ENCODE results near the gene MB21D2.

Gene MB21D2

DNA sequence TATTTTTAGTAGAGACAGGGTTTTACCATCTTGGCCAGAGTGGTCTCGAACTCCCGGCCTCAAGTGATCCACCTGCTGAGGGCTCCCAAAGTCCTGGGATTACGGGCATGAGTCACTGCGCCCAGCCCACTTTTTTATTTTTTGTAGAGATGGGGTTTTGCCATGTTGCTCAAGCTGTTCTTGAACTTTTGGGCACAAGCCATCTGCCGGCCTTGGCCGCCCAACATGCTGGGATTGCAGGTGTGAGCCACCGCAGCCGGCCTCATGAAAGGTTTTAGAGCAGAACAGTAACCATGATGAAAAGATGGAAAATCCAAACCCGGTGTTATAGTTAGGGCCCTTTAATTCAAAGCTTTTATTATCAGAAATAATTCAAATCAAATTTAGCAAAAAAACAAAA, 15.6 kb upstream of the MB21D2 start:
- H3K4me3 ChIP-seq (ENCODE audit: control insufficient read depth, low read depth, low read length): no peak overlapping the region
- TF ChIP-seq, protein P1, sequence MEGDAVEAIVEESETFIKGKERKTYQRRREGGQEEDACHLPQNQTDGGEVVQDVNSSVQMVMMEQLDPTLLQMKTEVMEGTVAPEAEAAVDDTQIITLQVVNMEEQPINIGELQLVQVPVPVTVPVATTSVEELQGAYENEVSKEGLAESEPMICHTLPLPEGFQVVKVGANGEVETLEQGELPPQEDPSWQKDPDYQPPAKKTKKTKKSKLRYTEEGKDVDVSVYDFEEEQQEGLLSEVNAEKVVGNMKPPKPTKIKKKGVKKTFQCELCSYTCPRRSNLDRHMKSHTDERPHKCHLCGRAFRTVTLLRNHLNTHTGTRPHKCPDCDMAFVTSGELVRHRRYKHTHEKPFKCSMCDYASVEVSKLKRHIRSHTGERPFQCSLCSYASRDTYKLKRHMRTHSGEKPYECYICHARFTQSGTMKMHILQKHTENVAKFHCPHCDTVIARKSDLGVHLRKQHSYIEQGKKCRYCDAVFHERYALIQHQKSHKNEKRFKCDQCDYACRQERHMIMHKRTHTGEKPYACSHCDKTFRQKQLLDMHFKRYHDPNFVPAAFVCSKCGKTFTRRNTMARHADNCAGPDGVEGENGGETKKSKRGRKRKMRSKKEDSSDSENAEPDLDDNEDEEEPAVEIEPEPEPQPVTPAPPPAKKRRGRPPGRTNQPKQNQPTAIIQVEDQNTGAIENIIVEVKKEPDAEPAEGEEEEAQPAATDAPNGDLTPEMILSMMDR (IDR thresholded peaks at IDR 0.05; ENCODE audit: control insufficient read depth, insufficient read depth, low read depth, low read length, missing control alignments): no peak
- DNase-seq (ENCODE audit: low read depth): no peak

DNA sequence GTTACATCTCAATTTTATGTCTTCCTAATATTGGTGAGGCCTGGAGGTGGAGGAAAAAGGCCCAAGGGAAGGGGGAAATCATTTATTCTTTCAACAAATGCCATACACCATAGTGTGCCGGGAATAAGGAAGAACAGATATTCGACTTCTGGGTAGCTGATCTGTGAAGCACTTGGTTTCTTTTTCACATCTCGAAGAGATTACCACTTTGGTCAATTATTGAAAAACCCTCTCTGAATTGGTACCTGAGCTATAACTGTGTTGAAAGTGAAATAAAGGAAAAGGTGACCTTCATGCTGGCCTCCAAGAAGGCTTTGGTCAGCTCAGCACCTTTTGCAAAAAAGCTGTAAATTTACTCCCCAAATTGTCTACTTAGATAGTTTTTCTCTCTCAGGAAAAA, 14.2 kb upstream of the MB21D2 start:
- H3K4me3 ChIP-seq (ENCODE audit: control insufficient read depth, low read depth, low read length): no peak overlapping the region
- DNase-seq (ENCODE audit: low read depth): no peak
- TF ChIP-seq, protein P1 (IDR thresholded peaks at IDR 0.05; ENCODE audit: control insufficient read depth, insufficient read depth, low read depth, low read length, missing control alignments): no peak

DNA sequence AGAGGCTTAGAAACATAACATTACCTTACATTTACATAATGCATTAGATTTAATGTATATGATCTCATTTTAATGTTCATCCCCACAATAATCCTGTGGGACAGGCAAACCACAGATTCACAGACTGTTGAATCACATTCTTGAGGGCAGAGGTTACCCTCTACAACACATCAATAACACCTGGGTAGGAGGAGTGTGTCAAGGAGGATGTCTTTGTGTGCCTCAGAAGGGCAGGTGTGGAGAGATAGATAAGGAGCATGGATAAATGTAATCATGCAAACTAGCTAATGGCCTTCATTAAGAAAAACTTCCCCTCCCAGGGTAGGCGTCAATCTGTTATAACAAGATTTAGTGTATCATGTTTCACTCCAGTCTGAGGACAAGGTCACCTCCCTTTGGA, 12.9 kb upstream of the MB21D2 start:
- TF ChIP-seq, protein P1 (IDR thresholded peaks at IDR 0.05; ENCODE audit: control insufficient read depth, insufficient read depth, low read depth, low read length, missing control alignments): no peak
- no peak overlapping the region for H3K4me3 ChIP-seq (ENCODE audit: control insufficient read depth, low read depth, low read length)
- no peak for DNase-seq (ENCODE audit: low read depth)

DNA sequence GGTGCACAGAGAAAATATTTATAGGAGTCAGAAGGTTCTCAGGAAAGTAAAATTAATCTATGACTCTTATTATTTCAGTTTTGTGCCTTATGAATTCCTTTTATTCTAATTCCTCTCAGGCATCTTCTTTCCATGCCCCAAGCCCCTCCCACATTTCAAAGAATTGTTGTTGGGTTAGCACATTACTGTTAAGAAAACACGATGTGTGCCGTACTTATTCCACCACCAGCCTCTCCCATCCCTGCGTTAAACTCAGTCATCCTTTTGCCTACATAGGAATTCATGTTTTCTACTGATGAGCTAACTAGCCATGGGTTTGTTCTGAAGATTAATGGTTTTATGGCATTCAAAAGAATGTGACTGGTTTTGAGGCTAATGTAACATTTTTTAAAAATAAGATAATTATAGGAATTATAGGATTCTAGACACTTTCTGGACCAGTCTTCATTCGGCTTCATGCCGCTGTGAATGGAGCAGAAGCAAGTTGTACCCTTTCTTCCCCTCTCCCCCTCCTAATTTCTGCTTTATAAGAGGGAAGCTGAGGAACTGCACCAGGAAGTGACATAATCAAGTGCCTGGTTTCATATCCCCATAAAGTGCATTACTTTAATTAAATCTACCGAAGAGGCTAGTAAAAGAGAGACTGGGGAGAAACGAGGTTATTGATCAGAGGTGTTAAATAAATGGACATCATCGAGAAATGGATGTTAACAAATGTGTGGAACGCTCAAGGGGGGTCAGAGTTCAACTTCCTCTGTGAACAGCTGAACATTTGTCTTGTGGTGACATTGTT, 12.3 kb upstream of the MB21D2 start:
- no peak for DNase-seq (ENCODE audit: low read depth)
- no peak overlapping the region for H3K4me3 ChIP-seq (ENCODE audit: control insufficient read depth, low read depth, low read length)
- TF ChIP-seq, protein P1 (IDR thresholded peaks at IDR 0.05; ENCODE audit: control insufficient read depth, insufficient read depth, low read depth, low read length, missing control alignments): no peak

DNA sequence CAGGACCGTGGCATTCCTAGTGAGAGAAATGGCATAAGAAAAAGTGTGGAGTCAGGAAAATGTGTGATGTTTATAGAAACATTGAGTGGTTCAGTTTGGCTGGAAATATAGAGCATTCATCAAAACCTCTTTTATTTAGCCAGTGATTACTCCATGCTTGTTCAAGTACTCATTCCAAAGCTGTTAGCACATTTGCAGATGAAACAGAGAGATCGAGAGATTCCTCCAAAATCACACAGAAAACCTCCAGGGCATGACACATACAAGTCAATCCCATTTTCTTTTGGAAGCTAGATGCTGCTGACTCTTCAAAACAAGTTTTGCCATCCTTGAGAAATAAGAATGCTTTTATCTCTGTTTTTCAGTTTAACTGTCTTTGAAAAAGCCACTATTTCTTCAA, 11.5 kb upstream of the MB21D2 start:
- DNase-seq (ENCODE audit: low read depth): no peak
- no peak overlapping the region for H3K4me3 ChIP-seq (ENCODE audit: control insufficient read depth, low read depth, low read length)
- TF ChIP-seq, protein P1 (IDR thresholded peaks at IDR 0.05; ENCODE audit: control insufficient read depth, insufficient read depth, low read depth, low read length, missing control alignments): no peak

DNA sequence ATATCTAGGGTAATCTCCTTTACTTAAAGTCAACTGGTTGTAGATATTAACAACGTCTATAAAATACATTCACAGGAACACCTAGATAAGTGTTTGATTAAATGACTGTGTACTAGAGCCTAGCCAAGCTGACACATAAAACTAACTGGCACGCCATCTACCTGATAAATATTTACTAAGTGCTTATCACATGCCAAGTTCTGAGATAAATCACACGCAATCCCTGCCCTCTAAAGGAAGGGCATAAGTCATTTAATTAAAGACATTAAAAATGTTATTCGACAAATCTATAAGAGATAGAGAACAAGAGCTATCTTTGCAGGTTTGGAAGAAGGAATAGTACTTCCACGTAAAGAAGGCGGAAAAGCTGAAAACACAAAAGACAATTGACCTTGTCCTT, 11.1 kb upstream of the MB21D2 start:
- TF ChIP-seq, protein P1 (IDR thresholded peaks at IDR 0.05; ENCODE audit: control insufficient read depth, insufficient read depth, low read depth, low read length, missing control alignments): no peak
- H3K4me3 ChIP-seq (ENCODE audit: control insufficient read depth, low read depth, low read length): no peak overlapping the region
- DNase-seq (ENCODE audit: low read depth): no peak

Measured in AG09309 (cell line).